Measurements from ENCODE around the gene PARVG.

The PARVG gene

GRCh38 chr22:44170470-44170869, 10.3 kb upstream of the PARVG start:
- 0 out of 2 replicates have a peak, but pooled peaks cover 4% of the 10 kb centered on the region for H3K4me1 ChIP-seq (ENCODE audit: control insufficient read depth, insufficient read depth, low read length)
- no peak overlapping the region for H3K27ac ChIP-seq (ENCODE audit: extremely low read depth, low read depth, low read length)
- H3K36me3 ChIP-seq (ENCODE audit: control insufficient read depth in 2 of 2, insufficient read depth in 1 of 2, low read length in 2 of 2): no peaks in the 10 kb centered on the region
- ChIA-PET POLR2A (no interaction called here), CTCF (interaction anchor here (0.5 to 0.6 kb wide), 2 partner anchors 175 to 379 kb away, joined by 3 to 5 read pairs; no protein-coding TSS in a partner anchor)
- H3K4me3 ChIP-seq (ENCODE audit: low read depth, low read length): no peak overlapping the region
- H3K9me3 ChIP-seq (ENCODE audit: control insufficient read depth, insufficient read depth, low read depth, low read length): no peaks in the 10 kb centered on the region
- no peak for TF ChIP-seq PRDM10 (tag by site-specific recombination; IDR thresholded peaks at IDR 0.05)
- no peak for TF ChIP-seq ZNF223 (tag by site-specific recombination; IDR thresholded peaks at IDR 0.05)
- no peak for TF ChIP-seq ZNF239 (tag by site-specific recombination; IDR thresholded peaks at IDR 0.05)
- no peak for TF ChIP-seq ZNF133 (tag by site-specific recombination; IDR thresholded peaks at IDR 0.05)
- no peak for TF ChIP-seq ZNF23 (tag by site-specific recombination; IDR thresholded peaks at IDR 0.05; ENCODE audit: borderline replicate concordance)

GRCh38 chr22:44171561-44171960, 9.2 kb upstream of the PARVG start:
- Histone ChIP-seq H3K27ac (ENCODE audit: extremely low read depth, low read depth, low read length) (no peak overlapping the region), H3K9me3 (ENCODE audit: control insufficient read depth, insufficient read depth, low read depth, low read length) (no peaks in the 10 kb centered on the region), H3K4me3 (ENCODE audit: low read depth, low read length) (no peak overlapping the region), H3K36me3 (ENCODE audit: control insufficient read depth in 2 of 2, insufficient read depth in 1 of 2, low read length in 2 of 2) (no peaks in the 10 kb centered on the region), H3K4me1 (ENCODE audit: control insufficient read depth, insufficient read depth, low read length) (0 out of 2 replicates have a peak, but pooled peaks cover 4% of the 10 kb centered on the region)
- TF ChIP-seq ZNF274 (IDR thresholded peaks at IDR 0.05; ENCODE audit: low read length): no peak
- TF ChIP-seq ZNF274 (tag by site-specific recombination; IDR thresholded peaks at IDR 0.05; ENCODE audit: borderline replicate concordance): no peak
- TF ChIP-seq SCRT2 (tag by site-specific recombination; IDR thresholded peaks at IDR 0.05): no peak
- no peak for TF ChIP-seq YY1 (tag by site-specific recombination; IDR thresholded peaks at IDR 0.05)
- TF ChIP-seq PRDM1 (tag by site-specific recombination; IDR thresholded peaks at IDR 0.05): no peak
- TF ChIP-seq ZNF677 (tag by site-specific recombination; IDR thresholded peaks at IDR 0.05): no peak
- no peak for TF ChIP-seq HOXA7 (CRISPR knock-in tag; IDR thresholded peaks at IDR 0.05; ENCODE audit: borderline replicate concordance)
- TF ChIP-seq ZBTB1 (tag by site-specific recombination; IDR thresholded peaks at IDR 0.05): no peak
- TF ChIP-seq ZNF600 (tag by site-specific recombination; IDR thresholded peaks at IDR 0.05): no peak
- no peak for TF ChIP-seq ZFHX2 (tag by site-specific recombination; conservative IDR thresholded peaks at IDR 0.05)
- no peak for TF ChIP-seq ZNF202 (tag by site-specific recombination; IDR thresholded peaks at IDR 0.05; ENCODE audit: borderline replicate concordance)
- TF ChIP-seq ZIC2 (tag by site-specific recombination; IDR thresholded peaks at IDR 0.05): no peak
- no peak for TF ChIP-seq SP7 (tag by site-specific recombination; IDR thresholded peaks at IDR 0.05)
- TF ChIP-seq OVOL3 (tag by site-specific recombination; IDR thresholded peaks at IDR 0.05): no peak
- no peak for TF ChIP-seq ZNF623 (tag by site-specific recombination; IDR thresholded peaks at IDR 0.05)
- no peak for TF ChIP-seq TCF7L2 (IDR thresholded peaks at IDR 0.05; ENCODE audit: borderline replicate concordance, low read depth, low read length)
- no peak for TF ChIP-seq ZNF175 (tag by site-specific recombination; IDR thresholded peaks at IDR 0.05)
- TF ChIP-seq, protein P1, sequence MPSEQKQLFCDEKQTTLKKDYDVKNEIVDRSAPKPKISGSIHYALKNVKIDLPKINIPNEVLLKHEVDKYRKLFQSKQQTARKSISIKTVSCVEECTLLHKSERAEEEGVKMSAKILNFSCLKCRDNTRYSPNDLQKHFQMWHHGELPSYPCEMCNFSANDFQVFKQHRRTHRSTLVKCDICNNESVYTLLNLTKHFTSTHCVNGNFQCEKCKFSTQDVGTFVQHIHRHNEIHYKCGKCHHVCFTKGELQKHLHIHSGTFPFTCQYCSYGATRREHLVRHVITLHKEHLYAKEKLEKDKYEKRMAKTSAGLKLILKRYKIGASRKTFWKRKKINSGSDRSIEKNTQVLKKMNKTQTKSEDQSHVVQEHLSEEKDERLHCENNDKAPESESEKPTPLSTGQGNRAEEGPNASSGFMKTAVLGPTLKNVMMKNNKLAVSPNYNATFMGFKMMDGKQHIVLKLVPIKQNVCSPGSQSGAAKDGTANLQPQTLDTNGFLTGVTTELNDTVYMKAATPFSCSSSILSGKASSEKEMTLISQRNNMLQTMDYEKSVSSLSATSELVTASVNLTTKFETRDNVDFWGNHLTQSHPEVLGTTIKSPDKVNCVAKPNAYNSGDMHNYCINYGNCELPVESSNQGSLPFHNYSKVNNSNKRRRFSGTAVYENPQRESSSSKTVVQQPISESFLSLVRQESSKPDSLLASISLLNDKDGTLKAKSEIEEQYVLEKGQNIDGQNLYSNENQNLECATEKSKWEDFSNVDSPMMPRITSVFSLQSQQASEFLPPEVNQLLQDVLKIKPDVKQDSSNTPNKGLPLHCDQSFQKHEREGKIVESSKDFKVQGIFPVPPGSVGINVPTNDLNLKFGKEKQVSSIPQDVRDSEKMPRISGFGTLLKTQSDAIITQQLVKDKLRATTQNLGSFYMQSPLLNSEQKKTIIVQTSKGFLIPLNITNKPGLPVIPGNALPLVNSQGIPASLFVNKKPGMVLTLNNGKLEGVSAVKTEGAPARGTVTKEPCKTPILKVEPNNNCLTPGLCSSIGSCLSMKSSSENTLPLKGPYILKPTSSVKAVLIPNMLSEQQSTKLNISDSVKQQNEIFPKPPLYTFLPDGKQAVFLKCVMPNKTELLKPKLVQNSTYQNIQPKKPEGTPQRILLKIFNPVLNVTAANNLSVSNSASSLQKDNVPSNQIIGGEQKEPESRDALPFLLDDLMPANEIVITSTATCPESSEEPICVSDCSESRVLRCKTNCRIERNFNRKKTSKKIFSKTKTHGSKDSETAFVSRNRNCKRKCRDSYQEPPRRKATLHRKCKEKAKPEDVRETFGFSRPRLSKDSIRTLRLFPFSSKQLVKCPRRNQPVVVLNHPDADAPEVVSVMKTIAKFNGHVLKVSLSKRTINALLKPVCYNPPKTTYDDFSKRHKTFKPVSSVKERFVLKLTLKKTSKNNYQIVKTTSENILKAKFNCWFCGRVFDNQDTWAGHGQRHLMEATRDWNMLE (tag by site-specific recombination; conservative IDR thresholded peaks at IDR 0.05; ENCODE audit: low read depth): no peak
- TF ChIP-seq ZNF555 (tag by site-specific recombination; conservative IDR thresholded peaks at IDR 0.05): no peak
- no peak for TF ChIP-seq ZNF416 (tag by site-specific recombination; IDR thresholded peaks at IDR 0.05)
- no peak for TF ChIP-seq WT1 (tag by site-specific recombination; IDR thresholded peaks at IDR 0.05)
- ChIA-PET CTCF (no interaction called here), POLR2A (no interaction called here)
